Activated CD4-positive, alpha-beta T cell treated with anti-CD3 and anti-CD28 coated beads, Interleukin-10, Interleukin-2, amounts not matched to agents 100 ng/mL and 50 ng/mL, durations not matched to agents 16 hours and 8 hours (primary cell): Measurements from ENCODE around the gene SLC8A3.

ENCODE experiments used
- DNase-seq: peaks from one replicate; pipeline ENCODE4 v3.0.0-alpha.2; 2020

SLC8A3 gene

GRCh38 chr14:70019695-70020094, 169.1 kb downstream of the SLC8A3 start:
- DNase-seq, result no peak

- peak; percentile 19 for DNase-seq
Measured at GRCh38 chr14:70018713-70019211, 170.0 kb downstream of the SLC8A3 start.

GRCh38 chr14:70018230-70018629, 170.5 kb downstream of the SLC8A3 start:
- DNase-seq, result no peak

- DNase-seq, result no peak
Measured at GRCh38 chr14:70014406-70015095, 174.2 kb downstream of the SLC8A3 start.

- peak; percentile 49 for DNase-seq
Measured at GRCh38 chr14:70013271-70013873, 175.4 kb downstream of the SLC8A3 start.

- no peak for DNase-seq
Measured at GRCh38 chr14:70011708-70012107, 177.0 kb downstream of the SLC8A3 start.

GRCh38 chr14:70011098-70011497, 177.7 kb downstream of the SLC8A3 start:
- no peak for DNase-seq

GRCh38 chr14:70009961-70010360, 178.8 kb downstream of the SLC8A3 start:
- no peak for DNase-seq

- no peak for DNase-seq
Measured at GRCh38 chr14:70008284-70009262, 180.2 kb downstream of the SLC8A3 start.

GRCh38 chr14:70006699-70007098, 182.1 kb downstream of the SLC8A3 start:
- DNase-seq, result no peak

- DNase-seq, result no peak
Measured at GRCh38 chr14:70005281-70005805, 183.4 kb downstream of the SLC8A3 start.

GRCh38 chr14:70004791-70005190, 184.0 kb downstream of the SLC8A3 start:
- no peak for DNase-seq

GRCh38 chr14:70002589-70003346, 186.0 kb downstream of the SLC8A3 start:
- no peak for DNase-seq

- no peak for DNase-seq
Measured at GRCh38 chr14:70000601-70001000, 188.2 kb downstream of the SLC8A3 start.

GRCh38 chr14:69999261-69999674, 189.5 kb downstream of the SLC8A3 start:
- no peak for DNase-seq

GRCh38 chr14:69997849-69998248, 190.9 kb downstream of the SLC8A3 start:
- no peak for DNase-seq

- no peak for DNase-seq
Measured at GRCh38 chr14:69996216-69996615, 192.5 kb downstream of the SLC8A3 start.
